HCT116 (cell line): Measurements from ENCODE around the gene AP3D1. TPM values are rescaled to one million over a fixed set of nuclear protein-coding genes. Genes with fewer than 3 reads are reported as not detected.
A peak's percentile ranks its signal among the peaks of the same experiment; 100 is the strongest.

Source experiments
- ATAC-seq: fragments of 200-7000 bp; cut with Tn5 transposase; 2 replicates; pipeline ENCODE4 v1.9.1; 2020; ENCODE audit warnings: mild to moderate bottlenecking, moderate library complexity
- BruUV-seq: library from RNA; stranded (reverse); fragments of 400-500 nt; replicated peaks from 2 replicates; lab custom pipeline; 2021; lab: Mats Ljungman, UMichigan
- CTCF ChIA-PET: fragments of 300-600 bp; sonication (Branson Sonifier 250); formaldehyde crosslinking; loops from one replicate; lab custom pipeline; 2021; ENCODE audit warnings: antibody characterized with exemption; lab: Charles Lee
- POLR2A ChIA-PET: fragments of 300-600, 350-600 bp; sonication (Branson Sonifier 250); formaldehyde crosslinking; loops from one replicate; lab custom pipeline; 2021; ENCODE audit warnings: antibody characterized with exemption; lab: Charles Lee
- RAD21 ChIA-PET, 2 experiments: fragments of 300-600 bp; sonication (Branson Sonifier 250); formaldehyde crosslinking; loops; one replicate each; lab custom pipeline; 2023; ENCODE audit warnings: low total read pairs in 2 of 2; ENCODE audit not compliant: uncharacterized antibody in 2 of 2, unreplicated experiment in 2 of 2, low non-redundant PET in 1 of 2; lab: Charles Lee
- DNase-seq: peaks from one replicate; pipeline ENCODE4 v3.0.0-alpha.2; 2010; ENCODE audit warnings: low read depth, low spot score
- H2AFZ ChIP-seq: fragments of 200-600 bp; shearing (Covaris generic), sonication (generic); 2 replicates; pipeline ENCODE4 v1.6.1; 2017; ENCODE audit warnings: low read depth, mixed run types, mixed read lengths, antibody characterized with exemption, low read length; ENCODE audit not compliant: poor library complexity, severe bottlenecking
- H3K27ac ChIP-seq: 2 replicates; pipeline ENCODE4 v1.5.1; 2012; ENCODE audit warnings: low read depth, low read length
- H3K27me3 ChIP-seq: fragments of 200-600 bp; sonication (generic); 2 replicates; pipeline ENCODE4 v1.6.1; 2016; ENCODE audit warnings: mixed run types, low read length, mixed read lengths; ENCODE audit not compliant: insufficient read depth
- H3K36me3 ChIP-seq, 2 experiments: fragments of 200-500 bp in 1 of 2; fragments of 200-600 bp in 1 of 2; sonication (Bioruptor generic) in 1 of 2; sonication (generic) in 1 of 2; 2 replicates each; pipeline versions ENCODE4 v1.5.1 to v1.6.1; 2014 to 2016; ENCODE audit warnings: low read length in 2 of 2, inconsistent platforms in 1 of 2, mixed read lengths in 1 of 2, mixed run types in 1 of 2; ENCODE audit not compliant: insufficient read depth in 2 of 2, control insufficient read depth in 1 of 2
- H3K4me1 ChIP-seq, 2 experiments: fragments of 200-600 bp in 1 of 2; sonication (generic) in 1 of 2; 2 replicates each; pipeline versions ENCODE4 v1.5.1 to v1.6.1; 2012 to 2017; ENCODE audit warnings: low read length in 2 of 2, inconsistent platforms in 1 of 2, mild to moderate bottlenecking in 1 of 2, mixed read lengths in 1 of 2, mixed run types in 1 of 2, moderate library complexity in 1 of 2; ENCODE audit not compliant: insufficient read depth in 2 of 2, control insufficient read depth in 1 of 2
- H3K4me2 ChIP-seq: fragments of 200-600 bp; sonication (generic); 2 replicates; pipeline ENCODE4 v1.6.1; 2017; ENCODE audit warnings: mixed run types, low read length, mixed read lengths
- H3K4me3 ChIP-seq, 2 experiments: fragments of 200-600 bp in 1 of 2; sonication (generic) in 1 of 2; replicated peaks in 1 of 2; 2 replicates each; pipeline ENCODE4 v1.5.1; 2011 to 2016; ENCODE audit warnings: low read length in 2 of 2, control low read depth in 1 of 2, low read depth in 1 of 2, mild to moderate bottlenecking in 1 of 2, mixed read lengths in 1 of 2, mixed run types in 1 of 2
- H3K79me2 ChIP-seq: fragments of 200-600 bp; sonication (generic); 2 replicates; pipeline ENCODE4 v1.6.1; 2017; ENCODE audit warnings: mild to moderate bottlenecking, mixed run types, low read length, moderate library complexity, mixed read lengths; ENCODE audit not compliant: insufficient read depth
- H3K9ac ChIP-seq: fragments of 200-600 bp; sonication (generic); 2 replicates; pipeline ENCODE4 v1.6.1; 2016; ENCODE audit warnings: low read length, mixed read lengths
- H3K9me2 ChIP-seq: fragments of 200-600 bp; sonication (generic), shearing (Covaris generic); 2 replicates; pipeline ENCODE4 v1.6.1; 2017; ENCODE audit warnings: mixed run types, mild to moderate bottlenecking, moderate library complexity; ENCODE audit not compliant: insufficient read depth
- H3K9me3 ChIP-seq, 2 experiments: fragments of 200-500 bp in 1 of 2; fragments of 200-600 bp in 1 of 2; sonication (Bioruptor generic) in 1 of 2; sonication (generic) in 1 of 2; 2 replicates each; pipeline ENCODE4 v1.6.1; 2014 to 2017; ENCODE audit warnings: low read length in 2 of 2, mixed read lengths in 2 of 2, inconsistent platforms in 1 of 2, low read depth in 1 of 2, mild to moderate bottlenecking in 1 of 2, mixed run types in 1 of 2, moderate library complexity in 1 of 2; ENCODE audit not compliant: control insufficient read depth in 1 of 2, insufficient read depth in 1 of 2
- H4K20me1 ChIP-seq: fragments of 200-600 bp; sonication (generic), shearing (Covaris generic); 2 replicates; pipeline ENCODE4 v1.6.1; 2017; ENCODE audit warnings: mixed run types, mild to moderate bottlenecking, moderate library complexity; ENCODE audit not compliant: insufficient read depth
- CTCF ChIP-seq, 3 experiments: fragments of 200-600 bp in 1 of 3; sonication (generic) in 1 of 3; IDR thresholded peaks in 2 of 3; conservative IDR thresholded peaks in 1 of 3; 2 replicates each; pipeline ENCODE4 v1.5.1; 2012 to 2017; ENCODE audit warnings: low read depth in 2 of 3, low read length in 2 of 3, antibody characterized with exemption in 1 of 3, borderline replicate concordance in 1 of 3, control low read depth in 1 of 3, mild to moderate bottlenecking in 1 of 3, mixed read lengths in 1 of 3, mixed run types in 1 of 3, moderate library complexity in 1 of 3; ENCODE audit not compliant: insufficient read depth in 1 of 3
- EGR1 ChIP-seq: IDR thresholded peaks from 2 replicates; pipeline ENCODE4 v1.6.1; 2012; ENCODE audit warnings: low read depth
- EZH2 ChIP-seq: fragments of 200-600 bp; sonication (generic); IDR thresholded peaks from 2 replicates; pipeline ENCODE4 v1.6.1; 2017; ENCODE audit warnings: antibody characterized with exemption, mixed run types
- FOSL1 ChIP-seq: IDR thresholded peaks from 2 replicates; pipeline ENCODE4 v1.6.1; 2012; ENCODE audit warnings: low read depth
- JUND ChIP-seq: IDR thresholded peaks from 2 replicates; pipeline ENCODE4 v1.6.1; 2012
- MAX ChIP-seq: IDR thresholded peaks from 2 replicates; pipeline ENCODE4 v1.6.1; 2012
- POLR2AphosphoS5 ChIP-seq: IDR thresholded peaks from 2 replicates; pipeline ENCODE4 v1.6.1; 2011; ENCODE audit warnings: mild to moderate bottlenecking, low read depth, low read length, moderate library complexity
- TCF7L2 ChIP-seq: IDR thresholded peaks from 2 replicates; pipeline ENCODE4 v1.7.0; 2011; ENCODE audit warnings: borderline replicate concordance, inconsistent platforms; ENCODE audit not compliant: insufficient read depth, insufficient read length; ENCODE audit errors: extremely low read depth
- ZBTB33 ChIP-seq: IDR thresholded peaks from 2 replicates; pipeline ENCODE4 v1.6.1; 2011; ENCODE audit warnings: mild to moderate bottlenecking, low read length, moderate library complexity; ENCODE audit not compliant: insufficient replicate concordance; ENCODE audit errors: extremely low read depth
- ZFX ChIP-seq: fragments of 450-650 bp; IDR thresholded peaks from 2 replicates; pipeline ENCODE4 v1.6.1; 2017
- intact Hi-C: fragments of 100-400 bp; cut with micrococcal nuclease; formaldehyde crosslinking; loops from 2 replicates; pipeline ENCODE4 v1.10.0; 2022
- total RNA-seq: library from RNA; stranded (reverse); gene quantifications from one replicate; pipeline ENCODE4 v1.2.1, GENCODE V29; 2021; ENCODE audit not compliant: unreplicated experiment

The AP3D1 gene
- total RNA-seq, 1 experiment from 2014 or later, result 137 TPM

- ChIA-PET RAD21 (no interaction called here), CTCF (no interaction called here), POLR2A (no interaction called here)
- ATAC-seq (no peak), DNase-seq (no peak)
- Histone ChIP-seq H3K79me2 (no peaks in the 10 kb centered on the region), H3K27me3 (no peaks in the 10 kb centered on the region), H3K4me3 (no peak overlapping the region), H3K36me3 (peaks cover 31 to 42% of the 10 kb centered on the region in 2 experiments; a peak in 3 of 4 replicates), H3K9me2 (no peaks in the 10 kb centered on the region), H3K27ac (no peak overlapping the region), H3K4me1 (no peaks in the 10 kb centered on the region), H3K9ac (no peak overlapping the region), H3K9me3 (no peaks in the 10 kb centered on the region), H4K20me1 (no peaks in the 10 kb centered on the region), H3K4me2 (no peak overlapping the region), H2AFZ (no peak overlapping the region)
- intact Hi-C loops, result no loop called here
- no TSS peak for BruUV-seq
- TF ChIP-seq TCF7L2, result no peak
- TF ChIP-seq POLR2AphosphoS5, result no peak
- no peak for TF ChIP-seq FOSL1
- TF ChIP-seq EZH2, result no peak
These were observed 37.1 kb downstream of the AP3D1 start for GRCh38 chr19:2114218-2114617.

GRCh38 chr19:2113439-2114211 is 37.7 kb downstream of the AP3D1 start:
- Histone ChIP-seq H3K9me2 (no peaks in the 10 kb centered on the region), H3K27ac (no peak overlapping the region), H3K4me1 (no peaks in the 10 kb centered on the region), H3K27me3 (no peaks in the 10 kb centered on the region), H4K20me1 (no peaks in the 10 kb centered on the region), H3K9ac (no peak overlapping the region), H2AFZ (no peak overlapping the region), H3K4me2 (no peak overlapping the region), H3K9me3 (no peaks in the 10 kb centered on the region), H3K36me3 (peaks cover 31 to 42% of the 10 kb centered on the region in 2 experiments; a peak in 3 of 4 replicates), H3K79me2 (no peaks in the 10 kb centered on the region), H3K4me3 (no peak overlapping the region)
- intact Hi-C loops, result no loop called here
- BruUV-seq, result TSS peak; percentile 29
- ChIA-PET RAD21 (no interaction called here), POLR2A (no interaction called here), CTCF (no interaction called here)
- TF ChIP-seq CTCF (IDR thresholded peaks at IDR 0.05 in 2 of 3, conservative IDR thresholded peaks at IDR 0.05 in 1 of 3; ENCODE audit: borderline replicate concordance in 1 of 3, insufficient read depth in 1 of 3, low read depth in 2 of 3, low read length in 2 of 3), result no peak
- no peak for TF ChIP-seq MAX
- TF ChIP-seq ZFX, result no peak
- TF ChIP-seq EGR1, result no peak
- TF ChIP-seq ZBTB33, result no peak
- TF ChIP-seq JUND, result no peak
- DNase-seq (no peak), ATAC-seq (no peak)
